NT2/D1 (cell line): ENCODE measurements around the gene CYYR1.

Experiments used
- DNase-seq: peaks from one replicate; pipeline ENCODE4 v3.0.0-alpha.2; 2011; ENCODE audit warnings: low read depth, low spot score
- H3K27me3 ChIP-seq: 2 replicates; pipeline ENCODE4 v1.6.0; 2011; ENCODE audit warnings: mild to moderate bottlenecking; ENCODE audit not compliant: insufficient read length, insufficient read depth
- H3K36me3 ChIP-seq: 2 replicates; pipeline ENCODE4 v1.6.1; 2011; ENCODE audit warnings: mild to moderate bottlenecking, low read length, mixed read lengths; ENCODE audit not compliant: insufficient read depth, insufficient read length
- H3K4me1 ChIP-seq: 2 replicates; pipeline ENCODE4 v1.5.1; 2011; ENCODE audit not compliant: insufficient read depth, insufficient read length
- H3K4me3 ChIP-seq: 2 replicates; pipeline ENCODE4 v1.5.1; 2011; ENCODE audit warnings: low read depth; ENCODE audit not compliant: insufficient read length
- H3K9ac ChIP-seq: 2 replicates; pipeline ENCODE4 v1.6.0; 2011; ENCODE audit warnings: low read depth; ENCODE audit not compliant: insufficient read length
- H3K9me3 ChIP-seq: 2 replicates; pipeline ENCODE4 v1.5.1; 2011; ENCODE audit warnings: mild to moderate bottlenecking, low read length; ENCODE audit not compliant: insufficient read depth
- SUZ12 ChIP-seq: IDR thresholded peaks from 2 replicates; pipeline ENCODE4 v1.6.1; 2011; ENCODE audit not compliant: insufficient read length, insufficient read depth; ENCODE audit errors: extremely low read depth
- YY1 ChIP-seq: IDR thresholded peaks from 2 replicates; pipeline ENCODE4 v1.6.1; 2011; ENCODE audit not compliant: insufficient read length, insufficient read depth
- ZNF274 ChIP-seq: IDR thresholded peaks from 2 replicates; pipeline ENCODE4 v1.6.1; 2011; ENCODE audit warnings: mild to moderate bottlenecking, low read depth, low read length

Gene CYYR1

GRCh38 chr21:26489781-26490180, 83.3 kb downstream of the CYYR1 start:
- H3K9me3 ChIP-seq: peaks cover 13% of the 10 kb centered on the region
- H3K27me3 ChIP-seq: no peaks in the 10 kb centered on the region
- TF ChIP-seq ZNF274 (no peak), YY1 (no peak), SUZ12 (no peak)
- no peak overlapping the region for H3K9ac ChIP-seq
- DNase-seq: no peak
- H3K4me1 ChIP-seq: no peaks in the 10 kb centered on the region
- no peaks in the 10 kb centered on the region for H3K36me3 ChIP-seq
- H3K4me3 ChIP-seq: no peak overlapping the region

GRCh38 chr21:26487981-26488480, 85.1 kb downstream of the CYYR1 start:
- H3K36me3 ChIP-seq: no peaks in the 10 kb centered on the region
- no peak for TF ChIP-seq SUZ12
- no peak for TF ChIP-seq YY1
- TF ChIP-seq ZNF274: no peak
- H3K9ac ChIP-seq: no peak overlapping the region
- H3K4me3 ChIP-seq: no peak overlapping the region
- H3K27me3 ChIP-seq: no peaks in the 10 kb centered on the region
- H3K4me1 ChIP-seq: no peaks in the 10 kb centered on the region
- peaks cover 13% of the 10 kb centered on the region for H3K9me3 ChIP-seq
- no peak for DNase-seq

GRCh38 chr21:26473471-26473870, 99.6 kb downstream of the CYYR1 start:
- TF ChIP-seq YY1: no peak
- no peak for TF ChIP-seq SUZ12
- TF ChIP-seq ZNF274: no peak
- no peaks in the 10 kb centered on the region for H3K27me3 ChIP-seq
- H3K4me3 ChIP-seq: no peak overlapping the region
- H3K9me3 ChIP-seq: no peaks in the 10 kb centered on the region
- no peak for DNase-seq
- no peaks in the 10 kb centered on the region for H3K4me1 ChIP-seq
- H3K9ac ChIP-seq: no peak overlapping the region
- no peaks in the 10 kb centered on the region for H3K36me3 ChIP-seq

- Histone ChIP-seq H3K27me3 (no peaks in the 10 kb centered on the region), H3K9me3 (no peaks in the 10 kb centered on the region), H3K36me3 (no peaks in the 10 kb centered on the region), H3K9ac (no peak overlapping the region), H3K4me1 (no peaks in the 10 kb centered on the region), H3K4me3 (no peak overlapping the region)
- no peak for DNase-seq
- TF ChIP-seq SUZ12 (no peak), YY1 (no peak), ZNF274 (no peak)
Measured at GRCh38 chr21:26471099-26471471, 102.0 kb downstream of the CYYR1 start.

- Histone ChIP-seq H3K9me3 (no peaks in the 10 kb centered on the region), H3K27me3 (no peaks in the 10 kb centered on the region), H3K9ac (no peak overlapping the region), H3K4me3 (no peak overlapping the region), H3K36me3 (no peaks in the 10 kb centered on the region), H3K4me1 (no peaks in the 10 kb centered on the region)
- no peak for TF ChIP-seq ZNF274
- TF ChIP-seq SUZ12: no peak
- no peak for TF ChIP-seq YY1
- DNase-seq: no peak
Measured at GRCh38 chr21:26470351-26471098, 102.6 kb downstream of the CYYR1 start.

- TF ChIP-seq SUZ12 (no peak), YY1 (no peak), ZNF274 (no peak)
Measured at GRCh38 chr21:26469789-26470188, 103.3 kb downstream of the CYYR1 start.

GRCh38 chr21:26465916-26466315, 107.2 kb downstream of the CYYR1 start:
- Histone ChIP-seq H3K9me3 (no peaks in the 10 kb centered on the region), H3K4me3 (no peak overlapping the region), H3K27me3 (no peaks in the 10 kb centered on the region), H3K9ac (no peak overlapping the region), H3K36me3 (no peaks in the 10 kb centered on the region), H3K4me1 (no peaks in the 10 kb centered on the region)
- no peak for DNase-seq
- TF ChIP-seq ZNF274 (no peak), SUZ12 (no peak), YY1 (no peak)

More at GRCh38 chr21:26469789-26470188, 103.3 kb downstream of the CYYR1 start:
- Histone ChIP-seq H3K27me3 (no peaks in the 10 kb centered on the region), H3K4me3 (no peak overlapping the region), H3K36me3 (no peaks in the 10 kb centered on the region), H3K4me1 (no peaks in the 10 kb centered on the region), H3K9ac (no peak overlapping the region), H3K9me3 (no peaks in the 10 kb centered on the region)
- DNase-seq: no peak
